HT-29 (cell line): ENCODE results near the gene EFNB3. TPM values are rescaled to one million over a fixed set of nuclear protein-coding genes. Genes with fewer than 3 reads are reported as not detected.

Experiments
- DNase-seq: peaks from one replicate; pipeline ENCODE4 v3.0.0-alpha.2; 2015; ENCODE audit warnings: low spot score
- total RNA-seq: library from RNA; depleted of rRNA; stranded (reverse); fragments of >200 nt; shearing (Covaris generic); gene quantifications from 2 replicates; pipeline ENCODE4 v1.2.3, GENCODE V29; 2014

The EFNB3 gene
- total RNA-seq, 1 experiment from 2014 or later, result not detected

DNA sequence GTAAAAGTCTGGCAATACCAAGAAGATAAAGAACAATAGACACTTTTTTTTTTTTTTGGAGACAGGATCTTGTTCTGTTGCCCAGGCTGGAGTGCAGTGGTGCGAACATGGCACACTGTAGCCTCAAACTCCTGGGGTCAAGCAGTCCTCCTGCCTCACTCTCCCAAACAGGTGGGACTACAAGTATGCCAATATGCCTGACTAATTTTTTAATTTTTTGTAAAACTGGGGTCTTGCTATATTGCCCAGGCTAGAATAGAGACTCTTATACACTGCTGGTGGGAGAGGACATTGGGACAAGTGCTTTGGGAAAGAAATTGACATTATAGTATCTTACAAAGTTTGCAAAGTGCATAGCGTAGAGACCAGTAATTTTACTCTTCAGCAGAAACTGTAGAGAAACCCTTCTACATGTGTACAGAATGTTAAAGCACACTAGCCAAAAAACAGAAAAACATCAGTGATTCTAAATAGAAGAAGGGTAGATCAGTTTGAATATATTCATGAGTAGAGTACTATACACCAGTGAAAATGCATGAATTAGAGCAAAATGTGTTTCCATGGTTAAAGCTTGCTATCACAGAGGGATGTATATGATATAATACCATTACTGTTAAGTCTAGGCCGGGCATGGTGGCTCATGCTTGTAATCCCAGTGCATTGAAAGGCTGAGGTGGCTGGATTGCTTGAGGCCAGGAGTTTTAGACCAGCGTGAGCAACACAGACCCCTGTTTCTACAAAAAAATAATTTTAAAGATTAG lies 7.0 kb upstream of the EFNB3 start:
- no peak for DNase-seq

DNA sequence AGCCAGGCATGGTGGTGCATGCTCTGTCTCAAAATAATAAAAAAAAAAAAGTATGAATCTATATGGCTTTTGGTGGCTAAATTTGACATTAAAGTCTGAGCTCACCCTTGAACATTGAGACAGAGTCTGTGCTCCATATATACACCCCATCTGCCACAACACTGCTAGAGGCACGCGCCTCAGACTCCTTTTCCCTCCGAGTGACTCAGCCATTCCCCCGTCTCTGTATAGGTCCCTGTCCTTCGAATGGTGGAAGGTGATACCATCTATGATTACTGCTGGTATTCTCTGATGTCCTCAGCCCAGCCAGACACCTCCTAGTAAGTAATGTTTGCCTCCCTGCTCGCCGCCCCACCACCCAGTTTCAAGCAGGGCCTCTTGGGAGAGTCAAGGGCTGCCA lies 4.5 kb upstream of the EFNB3 start:
- DNase-seq, result no peak

DNA sequence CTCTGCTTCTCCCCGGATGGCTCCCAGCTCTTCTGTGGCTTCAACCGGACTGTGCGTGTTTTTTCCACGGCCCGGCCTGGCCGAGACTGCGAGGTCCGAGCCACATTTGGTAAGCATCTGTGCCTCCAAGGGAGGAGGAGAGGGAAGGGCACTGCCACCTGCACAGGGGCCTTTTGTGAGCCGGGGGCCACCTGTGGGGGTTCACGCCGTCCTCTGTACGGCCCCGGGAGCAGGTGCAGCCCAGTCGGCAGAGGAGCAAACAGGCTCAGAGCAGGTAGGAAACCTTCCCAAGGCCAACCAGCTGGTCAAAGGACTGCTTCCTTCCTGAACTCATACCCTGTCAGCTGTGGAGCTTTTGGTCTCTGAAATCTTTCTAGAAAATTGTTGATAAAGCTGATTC lies 3.3 kb upstream of the EFNB3 start:
- DNase-seq, result no peak

DNA sequence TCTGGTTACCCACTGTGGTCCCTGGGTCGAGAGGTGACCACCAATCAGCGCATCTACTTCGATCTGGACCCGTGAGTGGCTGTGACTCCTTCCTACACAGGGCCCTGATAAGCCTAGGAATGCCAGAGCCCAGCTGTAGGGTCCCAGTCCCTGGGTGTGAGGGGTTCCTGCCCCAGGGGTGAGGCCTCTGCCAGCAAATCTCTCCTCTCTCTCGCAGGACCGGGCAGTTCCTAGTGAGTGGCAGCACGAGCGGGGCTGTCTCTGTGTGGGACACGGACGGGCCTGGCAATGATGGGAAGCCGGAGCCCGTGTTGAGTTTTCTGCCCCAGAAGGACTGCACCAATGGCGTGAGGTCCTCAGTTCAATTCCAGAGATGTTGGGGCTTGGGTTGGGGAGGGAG lies 2.2 kb upstream of the EFNB3 start:
- no peak for DNase-seq

DNA sequence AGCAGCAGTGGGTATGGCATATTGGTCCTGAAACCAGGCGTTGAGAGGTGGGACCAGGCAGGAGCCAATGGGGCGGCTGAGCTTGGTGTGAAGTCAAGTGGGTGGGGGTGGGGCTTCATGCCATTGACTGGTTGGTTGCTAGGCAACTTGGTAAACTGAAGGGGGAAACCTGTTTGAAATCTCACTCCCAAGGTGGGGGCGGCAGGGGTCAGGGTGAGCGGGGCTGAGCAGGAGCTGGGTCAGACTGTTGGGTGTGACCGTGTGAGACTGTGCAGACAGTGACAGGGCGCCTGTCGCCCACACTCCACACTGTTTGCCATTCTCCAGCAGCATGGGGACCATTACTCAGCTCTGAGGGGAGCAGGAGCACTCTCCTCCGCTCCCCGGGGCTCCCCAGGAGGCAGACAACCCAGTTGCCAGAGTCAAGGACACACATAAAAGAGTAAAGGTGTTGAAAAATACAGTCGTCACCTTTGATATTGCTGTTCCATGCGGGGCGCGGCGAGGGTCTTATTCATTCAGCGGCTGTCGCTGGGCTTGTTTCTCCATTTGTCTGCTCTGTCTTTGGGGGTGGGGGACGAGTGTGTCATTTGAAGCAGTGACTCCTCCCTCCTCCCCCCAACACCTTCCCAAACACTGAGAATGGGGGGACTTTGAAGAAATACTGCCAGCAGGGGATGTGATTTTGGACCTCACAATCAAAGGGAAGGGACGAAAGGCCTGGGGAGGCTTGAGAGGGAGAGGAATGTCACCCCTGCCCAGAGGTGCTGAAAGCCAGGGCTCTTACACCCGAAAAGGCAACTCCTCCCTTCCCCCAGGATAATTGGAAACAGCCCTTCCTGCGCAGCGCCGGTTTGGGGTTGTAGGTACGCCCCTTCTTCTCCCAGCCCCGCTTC lies 1.2 kb upstream of the EFNB3 start:
- peak; percentile 34 for DNase-seq

DNA sequence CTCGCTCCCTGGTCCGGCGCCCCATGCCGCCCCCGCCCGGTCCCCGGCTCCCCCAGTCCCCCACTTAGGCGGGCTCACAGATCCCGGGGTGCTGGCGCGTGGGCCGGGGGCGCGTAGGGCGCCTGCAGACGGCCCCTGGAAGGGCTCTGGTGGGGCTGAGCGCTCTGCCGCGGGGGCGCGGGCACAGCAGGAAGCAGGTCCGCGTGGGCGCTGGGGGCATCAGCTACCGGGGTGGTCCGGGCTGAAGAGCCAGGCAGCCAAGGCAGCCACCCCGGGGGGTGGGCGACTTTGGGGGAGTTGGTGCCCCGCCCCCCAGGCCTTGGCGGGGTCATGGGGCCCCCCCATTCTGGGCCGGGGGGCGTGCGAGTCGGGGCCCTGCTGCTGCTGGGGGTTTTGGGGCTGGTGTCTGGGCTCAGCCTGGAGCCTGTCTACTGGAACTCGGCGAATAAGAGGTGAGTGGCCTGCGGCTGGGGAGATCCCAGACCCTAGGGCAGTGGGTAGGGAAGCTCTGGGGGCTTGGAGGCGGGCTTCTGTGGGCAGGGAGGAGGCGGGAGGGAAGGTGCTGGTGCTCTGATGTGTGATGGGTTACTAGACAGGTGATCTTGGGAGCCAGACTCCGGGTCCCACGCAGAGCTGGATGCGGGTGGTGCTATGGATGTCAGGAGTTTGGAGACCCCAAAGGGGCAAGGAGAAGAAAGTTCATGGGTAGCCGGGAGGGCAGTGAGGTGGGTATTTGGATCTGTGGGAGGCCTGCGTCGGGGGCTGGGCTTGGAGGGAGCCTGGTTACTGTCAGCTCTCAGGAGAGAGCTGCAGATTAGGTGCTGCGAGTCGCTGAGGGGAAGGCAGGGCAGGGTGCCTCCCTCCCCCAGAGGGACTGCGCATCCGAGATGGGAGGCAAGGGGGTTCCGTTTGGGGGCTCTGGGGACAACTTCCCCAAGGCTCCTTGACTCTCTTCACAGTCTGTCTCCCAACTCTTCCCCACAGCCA lies 560 bp downstream of the EFNB3 start:
- DNase-seq, result no peak

DNA sequence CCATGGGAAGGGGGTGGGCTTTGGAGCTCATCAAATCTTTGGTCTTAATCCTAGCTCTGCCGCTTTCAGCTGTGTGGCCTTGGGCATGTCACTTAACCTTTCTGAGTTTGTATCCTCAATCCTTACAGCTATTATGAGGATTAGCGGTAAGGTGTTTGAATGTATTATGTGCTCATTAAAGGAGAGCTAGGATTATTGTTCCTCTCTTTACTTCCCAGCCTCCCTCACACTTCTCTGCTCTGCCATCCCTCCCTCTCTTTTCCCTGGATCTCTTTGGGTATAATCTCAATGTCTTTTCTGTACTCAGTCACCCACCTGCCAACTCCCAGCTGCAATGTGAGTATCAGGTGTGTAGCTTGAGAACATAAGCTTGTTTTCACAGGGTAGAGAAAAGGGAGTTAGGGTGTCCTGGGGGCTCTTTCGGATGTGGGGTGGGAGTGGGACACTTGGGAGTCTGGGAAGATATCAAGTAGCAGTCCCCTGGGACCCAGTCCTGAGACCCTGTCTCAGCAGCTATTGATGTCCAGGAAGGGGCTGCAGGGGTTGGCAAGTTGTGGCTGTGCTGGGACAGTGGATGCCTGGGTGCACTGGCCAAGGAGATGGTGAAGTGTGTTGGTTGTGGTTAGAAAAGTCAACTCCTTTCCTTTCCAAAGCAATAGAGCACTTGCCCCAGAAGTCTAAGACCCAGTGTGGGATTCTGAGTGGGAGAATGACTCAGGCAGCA lies 1.8 kb downstream of the EFNB3 start:
- no peak for DNase-seq

DNA sequence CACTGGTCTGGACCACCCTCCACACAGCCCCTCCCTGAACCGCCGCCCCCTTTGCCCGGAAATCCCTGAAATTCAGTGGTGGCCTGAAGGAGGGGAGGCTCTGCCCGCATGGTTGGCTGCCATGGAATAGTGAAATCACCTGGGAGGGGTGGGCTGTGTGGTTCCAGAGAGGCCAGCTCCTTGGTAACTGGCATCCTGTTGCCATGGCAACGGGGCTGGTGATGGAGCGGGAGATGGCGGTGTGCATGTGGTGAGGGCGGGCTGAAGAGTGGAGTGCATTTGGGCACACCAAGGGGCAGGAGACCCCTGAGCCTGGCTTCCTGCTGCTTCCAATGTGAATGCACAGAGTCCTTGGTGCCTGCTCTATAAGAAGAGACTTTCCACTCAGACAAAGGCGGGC lies 2.4 kb downstream of the EFNB3 start:
- DNase-seq, result no peak

DNA sequence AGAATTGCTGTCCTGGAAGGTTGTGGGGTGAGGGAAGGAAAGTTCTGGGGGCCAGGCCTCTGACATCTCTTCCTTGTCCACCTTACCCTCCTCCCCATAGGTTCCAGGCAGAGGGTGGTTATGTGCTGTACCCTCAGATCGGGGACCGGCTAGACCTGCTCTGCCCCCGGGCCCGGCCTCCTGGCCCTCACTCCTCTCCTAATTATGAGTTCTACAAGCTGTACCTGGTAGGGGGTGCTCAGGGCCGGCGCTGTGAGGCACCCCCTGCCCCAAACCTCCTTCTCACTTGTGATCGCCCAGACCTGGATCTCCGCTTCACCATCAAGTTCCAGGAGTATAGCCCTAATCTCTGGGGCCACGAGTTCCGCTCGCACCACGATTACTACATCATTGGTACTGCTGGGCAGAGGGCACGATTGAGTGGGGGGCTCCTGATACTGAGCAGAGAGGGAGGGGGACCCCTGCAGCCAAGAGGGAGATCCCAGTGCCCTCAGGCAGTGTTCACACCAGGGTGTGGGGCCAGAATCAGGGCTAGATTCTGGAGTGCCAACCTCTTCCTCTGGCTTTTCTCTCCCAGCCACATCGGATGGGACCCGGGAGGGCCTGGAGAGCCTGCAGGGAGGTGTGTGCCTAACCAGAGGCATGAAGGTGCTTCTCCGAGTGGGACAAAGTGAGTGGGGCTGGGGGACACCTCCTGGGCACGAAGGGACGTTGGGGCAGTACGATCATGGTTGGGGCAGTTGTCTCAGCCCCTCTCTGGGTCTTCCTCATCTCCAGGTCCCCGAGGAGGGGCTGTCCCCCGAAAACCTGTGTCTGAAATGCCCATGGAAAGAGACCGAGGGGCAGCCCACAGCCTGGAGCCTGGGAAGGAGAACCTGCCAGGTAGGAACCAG lies 3.1 kb downstream of the EFNB3 start:
- DNase-seq, result no peak

DNA sequence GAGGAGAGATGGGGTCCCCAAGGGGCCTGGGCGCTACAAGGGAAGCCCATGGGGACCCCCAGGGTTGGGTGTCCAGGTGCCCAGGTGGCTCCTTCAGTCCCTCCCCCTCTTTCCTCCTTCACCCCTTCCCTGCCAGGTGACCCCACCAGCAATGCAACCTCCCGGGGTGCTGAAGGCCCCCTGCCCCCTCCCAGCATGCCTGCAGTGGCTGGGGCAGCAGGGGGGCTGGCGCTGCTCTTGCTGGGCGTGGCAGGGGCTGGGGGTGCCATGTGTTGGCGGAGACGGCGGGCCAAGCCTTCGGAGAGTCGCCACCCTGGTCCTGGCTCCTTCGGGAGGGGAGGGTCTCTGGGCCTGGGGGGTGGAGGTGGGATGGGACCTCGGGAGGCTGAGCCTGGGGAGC lies 4.0 kb downstream of the EFNB3 start:
- no peak for DNase-seq

DNA sequence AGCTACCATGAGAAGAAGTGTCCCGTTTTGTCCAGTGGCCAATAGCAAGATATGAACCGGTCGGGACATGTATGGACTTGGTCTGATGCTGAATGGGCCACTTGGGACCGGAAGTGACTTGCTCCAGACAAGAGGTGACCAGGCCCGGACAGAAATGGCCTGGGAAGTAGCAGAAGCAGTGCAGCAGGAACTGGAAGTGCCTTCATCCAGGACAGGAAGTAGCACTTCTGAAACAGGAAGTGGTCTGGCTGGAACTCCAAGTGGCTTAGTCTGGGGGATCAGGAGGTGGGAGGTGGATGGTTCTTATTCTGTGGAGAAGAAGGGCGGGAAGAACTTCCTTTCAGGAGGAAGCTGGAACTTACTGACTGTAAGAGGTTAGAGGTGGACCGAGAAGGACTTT lies 5.3 kb downstream of the EFNB3 start:
- DNase-seq, result no peak

DNA sequence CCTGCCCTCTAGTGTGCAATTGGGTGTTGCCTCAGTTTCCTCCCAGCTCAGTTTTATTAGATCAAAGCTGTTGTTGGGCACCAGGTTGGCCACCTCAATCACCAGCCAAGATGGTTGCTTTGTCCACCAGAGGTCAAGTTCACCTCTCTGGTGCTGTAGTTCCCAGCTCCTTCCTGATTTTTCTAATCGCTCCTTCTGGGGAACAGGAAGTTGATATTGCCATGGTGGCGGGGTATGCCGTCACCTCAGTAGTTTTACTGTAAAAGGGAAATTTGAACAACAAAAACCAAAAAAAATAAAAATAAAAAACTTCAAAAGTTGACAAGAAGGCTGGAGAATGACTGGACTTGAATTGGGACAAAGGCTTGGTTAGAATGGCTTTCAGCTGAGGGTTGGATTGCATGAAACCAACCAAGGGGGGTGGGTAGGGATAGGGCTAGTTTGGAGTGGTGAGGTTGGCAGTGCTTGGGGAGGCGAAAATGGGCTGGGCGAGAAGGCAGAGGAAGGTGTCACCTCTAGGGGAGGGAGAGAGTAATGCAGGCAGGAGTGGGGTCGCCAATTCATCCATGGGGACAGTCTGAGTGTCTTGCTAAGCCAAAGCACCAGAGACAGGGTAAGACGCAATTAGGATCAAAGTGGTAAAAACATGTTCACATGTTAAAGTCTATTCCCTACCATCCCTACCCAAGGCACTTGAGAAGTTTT lies 6.2 kb downstream of the EFNB3 start:
- no peak for DNase-seq

DNA sequence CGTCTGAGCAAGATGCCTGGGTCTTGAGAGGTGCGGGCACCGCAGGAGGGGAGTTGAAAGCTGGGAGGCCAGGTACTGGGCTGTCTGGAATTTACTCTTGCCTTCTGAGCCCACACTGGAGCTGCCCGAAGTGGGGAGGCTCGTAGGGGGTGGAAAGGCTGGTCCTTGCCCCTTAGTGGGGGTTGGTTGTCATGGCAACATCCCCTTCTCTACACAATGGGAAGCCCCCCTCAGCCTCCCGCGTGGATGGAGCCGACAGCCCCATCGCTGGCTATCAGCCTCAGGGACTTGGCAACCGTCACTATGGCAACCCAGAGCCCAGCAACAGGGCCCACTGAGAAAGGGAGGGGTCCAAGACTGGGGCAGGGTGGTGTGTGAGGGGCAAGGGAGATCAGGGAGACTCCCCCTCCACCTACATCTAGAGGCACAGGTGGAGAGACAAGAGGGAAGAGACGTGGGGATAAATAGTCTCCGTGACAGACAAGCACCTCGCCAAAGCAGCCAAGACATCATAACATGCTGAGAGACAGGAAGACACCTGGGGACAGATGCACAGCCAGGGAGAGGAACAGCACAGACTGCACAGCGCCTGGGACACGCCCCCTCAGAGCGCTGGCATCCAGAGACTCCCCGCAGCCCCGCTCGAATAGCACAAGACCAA lies 7.2 kb downstream of the EFNB3 start:
- no peak for DNase-seq

DNA sequence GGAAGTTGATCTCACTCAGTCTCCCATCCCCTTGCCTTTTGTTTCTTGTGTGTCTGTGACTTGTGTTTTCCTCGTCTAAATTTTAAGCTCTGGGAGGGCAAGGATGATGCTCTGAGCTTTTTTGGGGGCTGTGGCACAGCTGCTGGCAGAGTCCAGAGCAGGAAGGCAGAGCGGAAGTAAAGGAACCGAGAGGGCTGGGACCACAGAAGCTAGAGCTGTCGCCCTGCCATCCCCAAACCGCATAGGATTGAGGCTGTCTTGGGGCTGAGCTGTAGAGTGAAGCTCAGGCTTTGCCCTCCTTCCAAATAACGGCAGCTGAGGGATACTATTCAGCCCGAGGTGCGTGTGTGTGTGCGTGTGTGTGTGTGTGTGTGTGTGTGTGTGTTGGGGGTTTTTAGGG lies 8.8 kb downstream of the EFNB3 start:
- no peak for DNase-seq

DNA sequence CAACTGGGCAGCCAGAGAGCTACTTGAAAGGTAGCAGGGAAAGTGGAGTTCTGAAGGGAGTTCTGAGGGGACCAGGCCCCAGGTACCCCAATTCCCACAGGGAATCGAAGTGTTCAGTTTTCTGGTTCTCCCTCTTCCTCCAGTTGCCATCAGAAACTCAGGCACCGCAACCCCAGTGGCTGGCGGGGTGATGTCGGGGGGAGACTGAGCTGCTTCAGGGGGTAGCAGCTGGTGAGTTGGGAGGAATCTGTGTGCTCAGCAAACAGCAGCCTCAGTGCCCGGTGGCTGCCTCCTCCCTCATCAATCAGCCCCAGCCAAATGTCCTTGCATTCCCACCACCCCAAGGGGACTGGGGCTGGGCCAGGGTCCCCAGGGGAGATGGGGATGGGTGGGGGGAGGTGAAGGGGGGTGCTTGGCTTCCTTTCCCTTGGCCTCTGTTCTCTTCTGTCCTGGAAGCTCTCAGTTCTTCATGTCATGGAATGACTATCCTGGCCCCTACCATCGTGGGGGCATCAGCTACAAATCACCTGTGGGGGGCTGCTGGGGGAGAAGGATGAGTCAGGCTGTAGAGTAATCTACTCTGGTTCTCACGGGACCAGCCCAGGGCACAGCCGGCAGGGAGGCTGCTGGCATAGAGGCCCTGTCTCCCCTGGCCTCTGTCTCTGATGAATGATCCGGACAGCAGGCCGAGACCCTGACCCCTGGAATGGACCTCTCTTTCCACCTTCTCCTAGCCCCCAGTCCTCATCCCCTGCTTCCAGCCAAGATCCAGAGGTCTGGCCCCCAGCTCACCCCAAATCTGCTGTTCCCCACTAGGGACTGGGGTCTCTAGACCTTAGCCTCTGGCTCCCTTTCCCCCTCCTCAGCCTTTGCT lies 10.0 kb downstream of the EFNB3 start:
- no peak for DNase-seq

DNA sequence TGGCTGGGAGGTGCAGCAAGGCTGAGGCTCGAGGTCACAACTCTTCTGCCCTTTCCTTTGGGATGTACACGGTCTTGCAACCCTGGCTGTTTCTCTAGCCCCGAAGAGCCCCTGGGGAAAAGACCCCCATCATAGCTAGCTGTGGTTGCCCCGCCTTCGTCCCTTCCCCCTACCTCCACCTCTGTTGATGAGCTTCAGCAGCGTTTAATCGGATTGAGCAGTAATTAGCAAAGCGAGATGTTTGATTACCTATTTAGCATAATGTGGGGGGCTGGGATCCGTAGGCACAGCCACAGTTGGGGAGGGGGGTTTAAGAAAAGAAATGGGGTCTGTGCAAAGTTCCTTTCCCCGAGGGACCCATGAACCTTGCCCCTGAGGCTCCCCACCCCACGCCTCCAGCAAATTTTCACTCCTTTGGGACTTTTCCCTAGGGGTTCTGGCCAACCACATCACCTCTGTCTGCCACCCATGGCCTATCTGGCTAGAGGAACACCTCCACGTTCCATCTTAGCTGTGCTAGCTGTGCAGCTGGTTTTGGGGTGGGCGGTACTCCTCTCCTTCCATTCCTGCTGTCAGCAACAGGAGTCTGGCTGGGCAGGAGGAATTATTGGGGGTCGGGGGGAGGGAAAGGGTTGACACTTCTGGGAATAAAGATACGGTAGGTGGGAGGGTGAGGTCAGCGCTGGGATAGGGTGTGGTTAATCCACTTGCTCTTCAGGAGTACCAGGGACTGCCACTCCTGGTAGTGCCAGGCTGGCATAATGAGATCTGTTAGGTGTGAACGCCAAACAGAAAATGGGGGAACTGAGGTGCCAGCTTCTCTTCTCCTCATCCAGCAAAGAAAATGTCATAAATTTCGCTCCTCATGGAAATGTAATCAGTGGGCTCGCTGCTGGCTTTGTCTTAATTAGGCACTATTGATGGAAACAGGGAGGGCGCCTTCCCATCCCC lies 11.2 kb downstream of the EFNB3 start:
- no peak for DNase-seq
